Thyroid gland (tissue), 4 donors: Measurements from ENCODE around the gene RHBDF2. TPM values are rescaled to one million over a fixed set of nuclear protein-coding genes. Genes with fewer than 3 reads are reported as not detected.

Experiments used
- DNase-seq, 2 donors: peaks; one replicate each; pipeline ENCODE4 v3.0.0-alpha.2; 2019
- H3K27ac ChIP-seq, 3 donors: fragments of 200-600 bp; sonication (generic); 1 replicate in 2 of 3; 2 replicates in 1 of 3; pipeline ENCODE4 v1.5.1; 2016 to 2019; ENCODE audit warnings: mild to moderate bottlenecking in 1 of 3, moderate library complexity in 1 of 3
- H3K27me3 ChIP-seq: fragments of 200-600 bp; sonication (generic); one replicate; pipeline ENCODE4 v1.5.1; 2019
- H3K36me3 ChIP-seq, 2 donors: fragments of 200-600 bp; sonication (generic); one replicate each; pipeline ENCODE4 v1.5.1; 2016 to 2019
- H3K4me1 ChIP-seq, 2 donors: fragments of 200-600 bp; sonication (generic); one replicate each; pipeline ENCODE4 v1.5.1; 2017 to 2019
- H3K4me3 ChIP-seq, 3 donors: fragments of 200-600 bp; sonication (generic); replicated peaks in 1 of 3; 1 replicate in 2 of 3; 2 replicates in 1 of 3; pipeline ENCODE4 v1.5.1; 2016; ENCODE audit warnings: mild to moderate bottlenecking in 1 of 3
- H3K9me3 ChIP-seq: fragments of 200-600 bp; sonication (generic); one replicate; pipeline ENCODE4 v1.5.1; 2017
- CTCF ChIP-seq, 6 experiments: fragments of 200-600 bp in 3 of 6; fragments of 450-650 bp in 3 of 6; sonication (generic) in 3 of 6; IDR thresholded peaks; one replicate each; pipeline ENCODE4 v1.5.1; 2016 to 2019; ENCODE audit warnings: antibody characterized with exemption in 6 of 6, mild to moderate bottlenecking in 2 of 6, inconsistent platforms in 1 of 6, moderate library complexity in 1 of 6
- POLR2A ChIP-seq, 2 donors: fragments of 450-650 bp; IDR thresholded peaks; one replicate each; pipeline ENCODE4 v1.6.1; 2017; ENCODE audit warnings: antibody characterized with exemption in 2 of 2, mild to moderate bottlenecking in 2 of 2, moderate library complexity in 1 of 2
- WGBS, 2 donors: methylation state at CpG; one replicate each; pipeline ENCODE4 v1.1.5; 2017; 5-methylcytosine and 5-hydroxymethylcytosine counted together
- intact Hi-C: fragments of 100-400 bp; cut with DNase I; formaldehyde crosslinking; loops from one replicate; pipeline ENCODE4 v1.15.1; 2023
- total RNA-seq, 4 donors: library from RNA; depleted of rRNA; stranded (reverse); fragments of >200 nt; gene quantifications; one replicate each; pipeline ENCODE4 v1.2.3, GENCODE V29; 2016

The RHBDF2 gene
- total RNA-seq, 4 donors from 2014 or later: 16.4 to 31.1 (median 22.1) TPM

GRCh38 chr17:76476736-76477135 lies 24.5 kb downstream of the RHBDF2 start:
- no peak for DNase-seq
- Histone ChIP-seq H3K9me3 (no peaks in the 10 kb centered on the region), H3K4me3 (no peak overlapping the region), H3K27me3 (no peaks in the 10 kb centered on the region), H3K27ac (no peak overlapping the region), H3K4me1 (no peaks in the 10 kb centered on the region), H3K36me3 (peaks cover 0 to 8% of the 10 kb centered on the region in 2 donors)
- no peak for TF ChIP-seq POLR2A (IDR thresholded peaks at IDR 0.05)
- intact Hi-C loops: no loop called here
- 87 to 89% methylated on average over 8 to 17 of the region's 20 CpGs for WGBS, 2 donors

GRCh38 chr17:76475302-76475701 lies 25.9 kb downstream of the RHBDF2 start:
- intact Hi-C loops: no loop called here
- DNase-seq: no peak
- peaks cover 0 to 8% of the 10 kb centered on the region in 2 donors for H3K36me3 ChIP-seq
- 96 to 97% methylated on average over 6 of the region's 6 CpGs for WGBS, 2 donors
- TF ChIP-seq CTCF (IDR thresholded peaks at IDR 0.05) (no peak), POLR2A (IDR thresholded peaks at IDR 0.05) (no peak)
- H3K27ac ChIP-seq: no peak overlapping the region
- no peaks in the 10 kb centered on the region for H3K27me3 ChIP-seq
- no peak overlapping the region for H3K4me3 ChIP-seq
- no peaks in the 10 kb centered on the region for H3K4me1 ChIP-seq
- no peaks in the 10 kb centered on the region for H3K9me3 ChIP-seq

GRCh38 chr17:76474894-76475293 lies 26.3 kb downstream of the RHBDF2 start:
- WGBS, 2 donors: 90 to 97% methylated on average over 11 to 13 of the region's 15 CpGs
- no peak for DNase-seq
- intact Hi-C loops: no loop called here
- no peaks in the 10 kb centered on the region for H3K4me1 ChIP-seq
- H3K4me3 ChIP-seq: no peak overlapping the region
- no peak overlapping the region for H3K27ac ChIP-seq
- no peaks in the 10 kb centered on the region for H3K27me3 ChIP-seq
- TF ChIP-seq POLR2A (IDR thresholded peaks at IDR 0.05) (no peak), CTCF (IDR thresholded peaks at IDR 0.05) (no peak)
- H3K9me3 ChIP-seq: no peaks in the 10 kb centered on the region
- peaks cover 0 to 8% of the 10 kb centered on the region in 2 donors for H3K36me3 ChIP-seq

GRCh38 chr17:76474238-76474637 lies 27.0 kb downstream of the RHBDF2 start:
- TF ChIP-seq CTCF (IDR thresholded peaks at IDR 0.05): no peak
- TF ChIP-seq POLR2A (IDR thresholded peaks at IDR 0.05): no peak
- Histone ChIP-seq H3K36me3 (peaks cover 0 to 8% of the 10 kb centered on the region in 2 donors), H3K9me3 (no peaks in the 10 kb centered on the region), H3K27me3 (no peaks in the 10 kb centered on the region), H3K4me3 (no peak overlapping the region), H3K27ac (no peak overlapping the region), H3K4me1 (no peaks in the 10 kb centered on the region)
- no peak for DNase-seq
- 87 to 93% methylated on average over 13 to 14 of the region's 14 CpGs for WGBS, 2 donors
- intact Hi-C loops: no loop called here

- Histone ChIP-seq H3K9me3 (no peaks in the 10 kb centered on the region), H3K4me3 (no peak overlapping the region), H3K27me3 (no peaks in the 10 kb centered on the region), H3K27ac (no peak overlapping the region), H3K4me1 (no peaks in the 10 kb centered on the region), H3K36me3 (peaks cover 0 to 8% of the 10 kb centered on the region in 2 donors)
- 78 to 90% methylated on average over 8 to 10 of the region's 18 CpGs for WGBS, 2 donors
- intact Hi-C loops: no loop called here
- no peak for DNase-seq
- TF ChIP-seq POLR2A (IDR thresholded peaks at IDR 0.05) (no peak), CTCF (IDR thresholded peaks at IDR 0.05) (no peak)
These were observed 27.7 kb downstream of the RHBDF2 start for GRCh38 chr17:76473541-76473985.

GRCh38 chr17:76472726-76473125 lies 28.5 kb downstream of the RHBDF2 start:
- no peak overlapping the region for H3K4me3 ChIP-seq
- H3K27me3 ChIP-seq: no peaks in the 10 kb centered on the region
- TF ChIP-seq CTCF (IDR thresholded peaks at IDR 0.05): no peak
- no peak for TF ChIP-seq POLR2A (IDR thresholded peaks at IDR 0.05)
- no peak overlapping the region for H3K27ac ChIP-seq
- H3K36me3 ChIP-seq: peaks cover 0 to 8% of the 10 kb centered on the region in 2 donors
- no peaks in the 10 kb centered on the region for H3K4me1 ChIP-seq
- DNase-seq: no peak
- intact Hi-C loops: no loop called here
- WGBS, 2 donors: 93 to 96% methylated on average over 8 to 11 of the region's 11 CpGs
- no peaks in the 10 kb centered on the region for H3K9me3 ChIP-seq
